NCI-H2227 (cell line): ENCODE measurements around the gene GRM4.

Source experiments
- DNase-seq: peaks from one replicate; lab custom pipeline; 2025; ENCODE audit not compliant: unreplicated experiment; lab: John Stamatoyannopoulos, UW

Gene GRM4

DNA sequence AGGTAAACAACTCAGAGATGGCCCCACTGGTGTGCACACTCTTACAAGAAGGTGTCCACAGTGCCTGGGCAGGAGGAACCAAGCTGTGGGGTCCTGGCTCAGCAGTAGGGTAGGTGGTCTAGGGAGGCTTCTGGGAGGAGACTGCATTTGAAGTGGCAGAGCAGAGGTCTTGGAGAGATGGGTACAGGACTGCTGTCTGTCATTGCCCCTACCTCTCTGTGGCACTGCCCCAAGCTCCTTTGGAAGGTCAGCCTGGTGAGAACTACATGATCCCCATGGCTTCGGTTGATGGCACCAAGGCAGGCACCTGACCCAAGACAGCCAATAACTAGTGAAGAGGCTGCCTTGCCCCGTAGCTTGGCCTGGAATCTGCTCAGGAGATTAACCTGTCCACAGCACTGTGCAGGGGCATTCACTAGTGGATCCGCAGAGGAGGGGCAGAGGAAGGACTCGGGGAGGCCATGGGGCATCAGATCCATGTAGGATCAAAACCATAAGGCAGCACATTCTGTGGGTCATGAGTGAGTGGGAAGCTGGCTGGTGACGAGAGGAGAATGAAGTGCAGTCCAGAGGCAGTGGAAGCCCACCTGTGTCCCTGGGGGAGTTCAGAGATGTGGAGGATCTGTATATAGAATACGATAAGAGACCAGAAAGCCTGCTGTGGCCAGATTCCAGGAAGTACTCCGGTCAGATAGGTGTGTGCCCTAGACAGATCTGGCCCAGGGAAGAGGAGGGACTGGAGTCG is 162.0 kb downstream of the GRM4 start:
- DNase-seq, result no peak

GRCh38 chr6:33983109-33983716 is 162.7 kb downstream of the GRM4 start:
- DNase-seq, result no peak

DNA sequence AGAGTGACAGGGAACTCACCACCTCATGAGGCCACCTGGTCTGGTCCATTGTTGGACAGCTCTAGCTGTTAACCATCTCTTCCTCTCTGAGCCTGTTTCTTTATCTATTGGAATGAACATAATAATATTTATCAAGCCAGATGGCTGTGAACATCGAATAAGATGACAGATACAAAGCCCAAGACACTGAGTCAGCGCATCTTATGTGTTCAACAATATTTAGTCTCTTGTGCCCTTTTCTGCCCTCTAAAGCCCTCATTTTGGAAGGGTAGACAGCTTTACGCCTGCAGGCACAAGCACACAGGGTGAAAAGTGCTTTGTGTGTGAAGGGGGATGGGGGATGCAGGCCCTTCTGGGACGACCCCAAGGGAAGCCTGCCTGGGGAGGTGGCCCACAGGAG is 164.0 kb downstream of the GRM4 start:
- DNase-seq, result no peak

GRCh38 chr6:33981421-33981820 is 164.5 kb downstream of the GRM4 start:
- DNase-seq, result no peak

DNA sequence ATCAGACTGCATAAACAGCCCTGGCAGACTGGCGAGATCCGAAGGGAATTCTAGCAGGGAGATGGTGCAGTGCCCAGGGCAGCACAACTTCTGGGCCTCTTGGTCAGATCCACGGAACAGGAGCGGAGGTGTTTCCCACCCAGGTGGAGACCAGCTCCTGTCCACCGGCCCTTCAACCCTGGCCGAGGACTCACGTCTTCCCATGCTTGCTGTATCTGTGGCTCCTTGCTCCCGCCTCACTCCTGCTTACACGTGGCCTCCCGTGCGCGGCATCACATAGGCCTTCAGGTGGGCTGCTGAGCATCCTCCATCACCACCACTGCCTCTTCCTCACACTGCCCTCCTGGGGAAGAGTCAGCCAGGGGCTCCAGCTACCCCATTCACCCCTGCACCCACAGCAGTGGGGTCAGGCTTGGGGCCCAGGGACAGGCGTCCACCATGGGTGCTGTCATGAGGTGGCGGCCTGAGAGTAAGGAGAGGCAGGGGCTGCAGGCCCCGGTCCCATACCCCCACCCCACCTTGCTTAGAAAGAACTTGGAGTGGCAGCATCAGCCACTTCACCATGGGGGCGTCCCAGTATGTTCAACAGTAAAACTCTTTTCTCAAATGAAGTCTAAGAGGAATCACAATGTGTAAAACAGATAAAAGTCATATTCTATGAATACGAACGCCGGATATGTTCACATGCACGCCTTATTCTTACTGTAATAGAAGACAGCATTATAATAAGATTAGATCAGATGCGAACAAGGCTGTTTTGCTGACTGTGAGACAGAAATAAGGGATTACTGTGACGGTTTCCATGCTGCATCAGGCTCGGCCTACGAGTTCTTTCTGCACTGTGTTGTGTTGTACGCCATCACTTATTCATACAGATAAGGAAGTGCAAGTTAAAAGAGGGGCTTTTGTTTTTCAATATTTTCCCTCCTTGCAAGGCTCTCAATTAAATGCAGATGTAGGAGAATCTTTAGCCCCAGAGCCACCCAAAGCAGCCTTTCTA is 165.4 kb downstream of the GRM4 start:
- no peak for DNase-seq

DNA sequence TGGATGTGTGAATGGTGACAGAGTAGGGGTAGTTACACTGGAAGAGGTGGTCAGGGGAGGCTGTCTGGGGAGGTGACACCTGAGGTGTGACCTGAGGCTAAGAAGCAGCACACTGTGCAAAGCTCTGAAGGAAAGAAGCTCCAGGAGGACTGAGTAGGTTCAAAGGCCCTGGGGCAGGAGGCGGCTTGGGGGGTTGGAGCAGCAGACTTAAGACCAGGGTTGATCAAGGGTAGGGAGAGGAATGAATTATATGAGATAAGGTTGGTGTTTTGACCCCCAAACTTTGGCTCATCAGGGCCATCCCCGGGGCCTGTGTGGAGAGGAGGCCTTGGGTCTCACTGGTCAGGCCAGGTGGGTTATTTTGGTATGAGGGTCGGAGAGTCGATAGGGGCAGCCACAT is 166.1 kb downstream of the GRM4 start:
- no peak for DNase-seq

DNA sequence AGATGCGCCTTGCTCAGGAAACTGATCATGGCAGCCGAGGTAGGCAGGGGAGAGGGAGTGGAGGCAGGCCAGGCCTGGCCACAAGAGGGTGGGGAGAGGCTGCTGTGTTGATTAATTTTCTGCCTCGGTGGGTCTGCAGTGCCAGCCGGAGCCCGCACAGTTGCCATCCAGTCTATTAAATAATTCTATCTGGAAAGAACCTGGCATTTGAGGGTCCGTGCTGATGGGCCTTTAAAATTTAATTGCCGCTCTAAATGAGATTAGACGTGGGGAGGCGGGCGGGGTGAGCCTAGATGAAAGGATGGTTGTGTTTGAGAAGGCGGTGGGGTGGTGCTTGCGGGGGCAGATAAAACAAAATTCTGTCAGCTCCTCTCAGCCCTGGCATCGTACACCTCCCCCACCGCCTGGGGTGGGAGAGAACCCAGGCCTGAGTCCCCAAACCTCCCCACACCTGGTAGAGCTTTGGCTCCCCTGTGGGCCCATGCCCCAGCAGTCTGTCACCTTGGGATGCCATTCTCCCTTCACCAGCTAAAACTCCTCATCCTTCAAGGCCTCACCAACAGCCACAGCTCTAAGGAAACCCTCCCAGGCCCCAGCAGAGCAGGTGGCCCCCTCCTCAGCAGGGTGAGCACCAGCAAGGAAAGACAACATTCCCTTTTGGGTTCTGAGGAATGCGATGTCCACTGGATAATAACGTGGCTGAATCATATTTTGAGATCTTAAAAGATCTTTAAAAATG is 167.3 kb downstream of the GRM4 start:
- no peak for DNase-seq

DNA sequence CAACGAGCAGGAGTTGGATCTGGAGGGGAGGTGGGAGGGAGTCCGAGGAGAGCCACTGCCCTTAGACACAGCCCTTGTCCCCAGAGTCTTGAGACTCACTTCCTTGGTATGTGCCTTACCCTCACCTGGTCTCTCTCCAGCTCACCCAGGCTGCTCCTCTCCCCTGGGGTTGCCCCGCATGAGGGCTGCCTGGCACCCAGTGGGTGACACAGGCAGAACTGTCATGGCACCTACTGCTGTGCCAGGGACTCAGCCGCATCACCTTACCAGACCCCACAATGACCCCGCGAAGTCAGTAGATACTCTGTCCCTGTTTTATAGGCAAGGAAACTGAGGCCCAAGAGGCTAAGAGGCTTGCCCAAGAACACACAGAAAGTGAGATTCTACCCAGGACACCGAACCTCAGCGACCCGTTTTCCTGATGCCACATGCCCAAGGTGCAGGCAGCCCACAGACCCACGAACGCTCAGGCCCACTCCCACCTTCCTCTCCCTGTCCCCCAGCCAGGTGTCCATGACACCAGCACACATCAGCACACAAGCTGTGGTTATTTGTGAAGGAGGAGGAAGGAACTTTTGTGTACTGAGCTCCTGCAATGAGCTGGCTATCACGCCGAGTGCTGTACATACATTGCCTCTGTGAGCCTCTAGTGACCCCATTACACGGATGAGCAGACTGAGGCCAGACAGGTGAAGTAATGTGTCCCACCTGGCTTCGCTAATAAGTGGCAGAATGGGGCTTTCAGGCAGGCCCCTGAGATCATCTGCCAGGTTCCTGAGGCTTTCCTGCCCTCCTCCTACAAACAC is 168.1 kb downstream of the GRM4 start:
- DNase-seq, result no peak

DNA sequence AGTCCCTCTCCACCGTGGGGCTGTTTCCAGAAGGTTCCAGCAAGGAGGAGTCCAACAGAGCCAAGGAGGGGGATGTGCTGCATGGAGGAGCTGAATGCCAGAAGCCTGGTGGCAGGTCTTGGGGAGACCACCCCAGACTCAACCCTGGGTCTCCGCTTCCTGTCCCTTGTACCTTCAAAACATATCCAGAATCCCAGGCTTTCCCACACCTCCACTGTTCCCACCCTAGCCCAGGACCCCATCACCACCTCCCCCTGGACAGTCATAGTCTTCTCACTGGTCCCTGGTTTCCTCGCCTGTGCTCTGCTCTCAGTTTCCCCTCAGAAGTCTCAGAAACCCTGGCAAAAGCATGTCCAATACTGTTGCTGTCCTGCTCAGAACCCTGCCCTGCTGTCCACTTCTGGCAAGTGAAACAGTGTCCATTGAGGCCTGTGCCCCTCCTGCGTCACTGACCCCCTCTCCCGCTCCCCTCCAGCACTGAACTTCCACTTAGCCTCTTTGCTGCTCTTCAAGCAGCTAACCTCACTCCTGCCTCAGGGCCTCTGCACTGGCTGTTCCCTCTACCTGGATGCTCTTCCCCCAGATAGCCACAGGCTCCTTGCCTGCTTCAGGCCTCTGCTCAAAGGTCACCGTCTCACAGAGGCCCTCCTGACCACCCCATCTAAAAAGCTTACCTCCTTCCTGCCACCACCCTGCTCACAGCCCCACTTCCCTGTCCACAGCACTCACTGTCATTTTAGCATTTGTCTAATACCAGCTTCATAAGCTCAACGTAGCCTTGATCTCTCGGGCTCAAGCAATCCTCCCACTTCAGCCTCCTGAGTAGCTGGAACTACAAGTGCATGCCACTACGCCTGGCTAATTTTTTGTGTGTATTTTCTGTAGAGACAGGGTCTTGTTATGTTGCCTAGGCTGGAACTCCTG is 169.2 kb downstream of the GRM4 start:
- DNase-seq, result no peak

DNA sequence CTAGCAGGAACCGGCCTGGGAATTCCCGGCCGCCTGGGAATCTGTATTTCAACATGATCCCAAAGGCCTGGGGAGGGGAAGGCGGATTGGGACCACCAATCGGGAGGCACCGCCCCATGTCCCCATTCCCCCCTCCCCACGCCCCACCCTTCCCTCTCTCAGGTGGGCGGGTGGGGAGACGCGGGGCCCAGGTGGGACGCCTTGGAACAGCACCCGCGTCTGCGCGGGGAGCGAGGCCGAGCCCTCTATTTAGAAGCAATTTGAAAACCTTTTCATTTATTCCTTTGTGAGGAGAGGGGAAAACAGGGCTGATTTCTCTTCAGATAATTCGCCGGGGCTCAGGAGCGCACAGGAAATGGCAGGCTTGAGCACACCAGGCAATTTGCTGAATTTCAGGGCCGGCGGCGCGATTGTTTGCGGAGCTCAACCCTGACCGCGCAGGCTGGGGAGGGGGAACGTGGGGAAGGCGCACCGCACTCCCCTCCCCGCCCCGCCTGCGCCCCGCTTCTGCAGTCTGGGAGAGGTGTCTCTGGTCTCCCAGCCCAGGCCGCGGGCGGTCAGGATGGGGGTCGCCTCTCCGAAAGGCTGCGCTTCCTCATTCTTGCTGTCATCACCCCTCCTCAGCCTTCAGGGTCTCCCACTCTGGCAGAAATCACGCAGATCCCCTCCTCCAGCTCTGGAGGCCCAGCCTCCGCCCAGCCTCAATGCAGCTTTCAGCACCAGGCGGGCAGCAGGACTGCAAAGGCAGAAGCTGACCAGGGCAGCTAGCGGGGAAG is 170.0 kb downstream of the GRM4 start:
- DNase-seq, result peak; percentile 86

DNA sequence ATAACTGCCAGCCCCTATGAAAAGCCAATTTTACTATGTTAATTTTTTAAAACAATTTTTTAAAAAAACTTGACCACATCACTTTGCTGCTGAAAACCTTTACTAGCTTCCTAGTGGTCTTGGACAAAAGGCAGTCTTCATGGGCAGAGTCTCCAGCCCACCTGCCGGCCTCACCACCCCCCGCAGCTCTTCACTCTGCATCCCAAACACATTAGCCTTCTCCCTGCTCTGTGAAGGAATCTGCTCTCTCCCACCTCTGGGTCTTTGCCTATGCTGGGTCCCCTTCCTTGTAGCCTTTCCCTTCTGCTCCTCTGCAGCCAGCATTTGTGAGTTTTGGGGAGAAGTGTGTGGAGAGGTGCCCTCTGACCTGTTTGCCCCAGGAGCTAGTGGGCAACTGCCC is 171.4 kb downstream of the GRM4 start:
- DNase-seq, result no peak

DNA sequence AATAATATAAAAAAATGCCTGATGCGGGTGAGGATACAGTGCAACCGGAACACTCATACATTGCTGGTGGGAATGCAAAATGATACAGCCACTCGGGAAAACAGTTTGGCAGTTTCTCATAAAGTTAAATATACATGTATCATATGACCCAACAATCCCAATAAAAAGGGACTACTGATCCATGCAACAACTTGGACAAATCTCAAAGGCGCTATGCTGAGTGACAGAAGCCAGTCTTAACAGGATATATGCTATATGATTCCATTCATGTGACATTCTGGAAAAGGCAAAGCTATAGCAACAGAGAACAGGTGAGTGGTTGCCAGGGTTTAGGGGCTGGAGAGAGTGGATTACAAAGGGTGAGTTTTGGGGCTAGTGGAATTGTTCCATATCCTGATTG is 171.9 kb downstream of the GRM4 start:
- DNase-seq, result no peak

DNA sequence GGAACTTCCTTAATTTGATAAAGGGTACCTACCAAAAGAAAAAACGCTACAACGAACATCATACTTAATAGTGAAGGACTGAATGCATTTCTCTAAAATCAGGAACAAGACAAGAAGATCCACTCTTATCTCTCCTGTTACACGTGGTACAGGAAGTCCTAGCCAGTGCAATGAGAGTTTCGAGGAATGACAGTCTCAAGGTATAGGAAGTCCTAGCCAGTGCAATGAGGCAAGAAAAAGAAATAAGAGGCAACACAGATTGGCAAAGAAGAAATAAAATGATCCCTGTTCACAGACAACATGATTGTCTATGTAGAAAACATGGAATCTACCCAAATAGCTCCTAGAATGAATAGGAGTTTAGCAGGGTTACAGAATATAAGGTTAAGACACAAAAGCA is 174.3 kb downstream of the GRM4 start:
- DNase-seq, result no peak
